ENCODE results near the gene ELOVL4. TPM values are rescaled to one million over a fixed set of nuclear protein-coding genes. Genes with fewer than 3 reads are reported as not detected.

Gene ELOVL4
- total and polyA plus RNA-seq, 2 of the 13 experiments (the other 11 are each of a cell fraction or from before 2014, with no cell fraction given), result 0.04 TPM; not detected in 1

GRCh38 chr6:79869600-79870084, 77.7 kb downstream of the ELOVL4 start (continued):
- TF ChIP-seq BCL6 (CRISPR knock-in tag; IDR thresholded peaks at IDR 0.05) (peak; percentile 22; the same call in 1 of the 2 replicates), GABPB1 (CRISPR knock-in tag; IDR thresholded peaks at IDR 0.05) (peak; percentile 89), RAD21 (CRISPR knock-in tag; IDR thresholded peaks at IDR 0.05) (peak; percentile 58), HOXA9 (CRISPR knock-in tag; IDR thresholded peaks at IDR 0.05; ENCODE audit: borderline replicate concordance) (no peak), MAFK (conservative IDR thresholded peaks at IDR 0.05 in 1 of 2, IDR thresholded peaks at IDR 0.05 in 1 of 2; ENCODE audit: low read length in 2 of 2) (no peak), ZNF619 (CRISPR knock-in tag; IDR thresholded peaks at IDR 0.05) (no peak), ZNF607 (CRISPR knock-in tag; IDR thresholded peaks at IDR 0.05; ENCODE audit: borderline replicate concordance) (0 out of 2 replicates have a peak, but pooled peaks have one; percentile 70), HHEX (CRISPR knock-in tag; IDR thresholded peaks at IDR 0.05) (no peak), KLF12 (CRISPR knock-in tag; IDR thresholded peaks at IDR 0.05; ENCODE audit: borderline replicate concordance) (peak; percentile 51; the same call in 1 of the 2 replicates), ZNF232 (CRISPR knock-in tag; IDR thresholded peaks at IDR 0.05; ENCODE audit: borderline replicate concordance) (peak; percentile 80; the same call in 1 of the 2 replicates), PHF20 (CRISPR knock-in tag; IDR thresholded peaks at IDR 0.05) (peak; percentile 51), HMGA1 (CRISPR knock-in tag; conservative IDR thresholded peaks at IDR 0.05) (no peak), ZNF784 (CRISPR knock-in tag; IDR thresholded peaks at IDR 0.05; ENCODE audit: borderline replicate concordance) (peak; percentile 32; the same call in 1 of the 2 replicates), MYC (CRISPR knock-in tag; IDR thresholded peaks at IDR 0.05; ENCODE audit: borderline replicate concordance) (peak; percentile 81; the same call in 1 of the 2 replicates), NRL (CRISPR knock-in tag; IDR thresholded peaks at IDR 0.05; ENCODE audit: borderline replicate concordance) (0 out of 2 replicates have a peak, but pooled peaks have one; percentile 41), GATAD2A (CRISPR knock-in tag; IDR thresholded peaks at IDR 0.05) (0 out of 2 replicates have a peak, but pooled peaks have one; percentile 43), ZBTB3 (CRISPR knock-in tag; IDR thresholded peaks at IDR 0.05; ENCODE audit: borderline replicate concordance, low read depth) (no peak), DPF2 (CRISPR knock-in tag; IDR thresholded peaks at IDR 0.05; ENCODE audit: borderline replicate concordance, low read depth) (peak; percentile 17; the same call in 1 of the 2 replicates), HNRNPH1 (optimal IDR thresholded peaks at IDR 0.05; ENCODE audit: low read depth, low read length) (no peak), ZNF737 (CRISPR knock-in tag; IDR thresholded peaks at IDR 0.05; ENCODE audit: borderline replicate concordance) (no peak), STAT6 (CRISPR knock-in tag; IDR thresholded peaks at IDR 0.05; ENCODE audit: borderline replicate concordance) (no peak)
- TF ChIP-seq, protein P1, sequence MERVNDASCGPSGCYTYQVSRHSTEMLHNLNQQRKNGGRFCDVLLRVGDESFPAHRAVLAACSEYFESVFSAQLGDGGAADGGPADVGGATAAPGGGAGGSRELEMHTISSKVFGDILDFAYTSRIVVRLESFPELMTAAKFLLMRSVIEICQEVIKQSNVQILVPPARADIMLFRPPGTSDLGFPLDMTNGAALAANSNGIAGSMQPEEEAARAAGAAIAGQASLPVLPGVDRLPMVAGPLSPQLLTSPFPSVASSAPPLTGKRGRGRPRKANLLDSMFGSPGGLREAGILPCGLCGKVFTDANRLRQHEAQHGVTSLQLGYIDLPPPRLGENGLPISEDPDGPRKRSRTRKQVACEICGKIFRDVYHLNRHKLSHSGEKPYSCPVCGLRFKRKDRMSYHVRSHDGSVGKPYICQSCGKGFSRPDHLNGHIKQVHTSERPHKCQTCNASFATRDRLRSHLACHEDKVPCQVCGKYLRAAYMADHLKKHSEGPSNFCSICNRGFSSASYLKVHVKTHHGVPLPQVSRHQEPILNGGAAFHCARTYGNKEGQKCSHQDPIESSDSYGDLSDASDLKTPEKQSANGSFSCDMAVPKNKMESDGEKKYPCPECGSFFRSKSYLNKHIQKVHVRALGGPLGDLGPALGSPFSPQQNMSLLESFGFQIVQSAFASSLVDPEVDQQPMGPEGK (CRISPR knock-in tag; IDR thresholded peaks at IDR 0.05), result peak; percentile 92
- TF ChIP-seq, protein P2, sequence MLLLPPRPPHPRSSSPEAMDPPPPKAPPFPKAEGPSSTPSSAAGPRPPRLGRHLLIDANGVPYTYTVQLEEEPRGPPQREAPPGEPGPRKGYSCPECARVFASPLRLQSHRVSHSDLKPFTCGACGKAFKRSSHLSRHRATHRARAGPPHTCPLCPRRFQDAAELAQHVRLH (CRISPR knock-in tag; IDR thresholded peaks at IDR 0.05; ENCODE audit: borderline replicate concordance, low read depth), result peak; percentile 47; the same call in 1 of the 2 replicates
- TF ChIP-seq, protein P3, sequence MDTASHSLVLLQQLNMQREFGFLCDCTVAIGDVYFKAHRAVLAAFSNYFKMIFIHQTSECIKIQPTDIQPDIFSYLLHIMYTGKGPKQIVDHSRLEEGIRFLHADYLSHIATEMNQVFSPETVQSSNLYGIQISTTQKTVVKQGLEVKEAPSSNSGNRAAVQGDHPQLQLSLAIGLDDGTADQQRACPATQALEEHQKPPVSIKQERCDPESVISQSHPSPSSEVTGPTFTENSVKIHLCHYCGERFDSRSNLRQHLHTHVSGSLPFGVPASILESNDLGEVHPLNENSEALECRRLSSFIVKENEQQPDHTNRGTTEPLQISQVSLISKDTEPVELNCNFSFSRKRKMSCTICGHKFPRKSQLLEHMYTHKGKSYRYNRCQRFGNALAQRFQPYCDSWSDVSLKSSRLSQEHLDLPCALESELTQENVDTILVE (CRISPR knock-in tag; IDR thresholded peaks at IDR 0.05), result 0 out of 2 replicates have a peak, but pooled peaks have one; percentile 27
